ENCODE data around the gene MAD1L1.

Gene MAD1L1

GRCh38 chr7:2052657-2053048 lies 180.1 kb downstream of the MAD1L1 start:
- no peak for DNase-seq (ENCODE audit: extremely low read depth, low read depth)
- TF ChIP-seq, protein P1, sequence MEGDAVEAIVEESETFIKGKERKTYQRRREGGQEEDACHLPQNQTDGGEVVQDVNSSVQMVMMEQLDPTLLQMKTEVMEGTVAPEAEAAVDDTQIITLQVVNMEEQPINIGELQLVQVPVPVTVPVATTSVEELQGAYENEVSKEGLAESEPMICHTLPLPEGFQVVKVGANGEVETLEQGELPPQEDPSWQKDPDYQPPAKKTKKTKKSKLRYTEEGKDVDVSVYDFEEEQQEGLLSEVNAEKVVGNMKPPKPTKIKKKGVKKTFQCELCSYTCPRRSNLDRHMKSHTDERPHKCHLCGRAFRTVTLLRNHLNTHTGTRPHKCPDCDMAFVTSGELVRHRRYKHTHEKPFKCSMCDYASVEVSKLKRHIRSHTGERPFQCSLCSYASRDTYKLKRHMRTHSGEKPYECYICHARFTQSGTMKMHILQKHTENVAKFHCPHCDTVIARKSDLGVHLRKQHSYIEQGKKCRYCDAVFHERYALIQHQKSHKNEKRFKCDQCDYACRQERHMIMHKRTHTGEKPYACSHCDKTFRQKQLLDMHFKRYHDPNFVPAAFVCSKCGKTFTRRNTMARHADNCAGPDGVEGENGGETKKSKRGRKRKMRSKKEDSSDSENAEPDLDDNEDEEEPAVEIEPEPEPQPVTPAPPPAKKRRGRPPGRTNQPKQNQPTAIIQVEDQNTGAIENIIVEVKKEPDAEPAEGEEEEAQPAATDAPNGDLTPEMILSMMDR (IDR thresholded peaks at IDR 0.05; ENCODE audit: low read depth, low read length, missing control alignments) = no peak

GRCh38 chr7:2051707-2052656 lies 180.8 kb downstream of the MAD1L1 start:
- no peak for DNase-seq (ENCODE audit: extremely low read depth, low read depth)
- TF ChIP-seq, protein P1 (IDR thresholded peaks at IDR 0.05; ENCODE audit: low read depth, low read length, missing control alignments) = no peak
- H3K4me3 ChIP-seq (replicated peaks; ENCODE audit: low read depth, low read length) = no peak overlapping the region

More at GRCh38 chr7:2052657-2053048, 180.1 kb downstream of the MAD1L1 start:
- no peak overlapping the region for H3K4me3 ChIP-seq (replicated peaks; ENCODE audit: low read depth, low read length)

GRCh38 chr7:2050511-2050866 lies 182.3 kb downstream of the MAD1L1 start:
- TF ChIP-seq, protein P1 (IDR thresholded peaks at IDR 0.05; ENCODE audit: low read depth, low read length, missing control alignments) = no peak
- no peak for DNase-seq (ENCODE audit: extremely low read depth, low read depth)

DNA sequence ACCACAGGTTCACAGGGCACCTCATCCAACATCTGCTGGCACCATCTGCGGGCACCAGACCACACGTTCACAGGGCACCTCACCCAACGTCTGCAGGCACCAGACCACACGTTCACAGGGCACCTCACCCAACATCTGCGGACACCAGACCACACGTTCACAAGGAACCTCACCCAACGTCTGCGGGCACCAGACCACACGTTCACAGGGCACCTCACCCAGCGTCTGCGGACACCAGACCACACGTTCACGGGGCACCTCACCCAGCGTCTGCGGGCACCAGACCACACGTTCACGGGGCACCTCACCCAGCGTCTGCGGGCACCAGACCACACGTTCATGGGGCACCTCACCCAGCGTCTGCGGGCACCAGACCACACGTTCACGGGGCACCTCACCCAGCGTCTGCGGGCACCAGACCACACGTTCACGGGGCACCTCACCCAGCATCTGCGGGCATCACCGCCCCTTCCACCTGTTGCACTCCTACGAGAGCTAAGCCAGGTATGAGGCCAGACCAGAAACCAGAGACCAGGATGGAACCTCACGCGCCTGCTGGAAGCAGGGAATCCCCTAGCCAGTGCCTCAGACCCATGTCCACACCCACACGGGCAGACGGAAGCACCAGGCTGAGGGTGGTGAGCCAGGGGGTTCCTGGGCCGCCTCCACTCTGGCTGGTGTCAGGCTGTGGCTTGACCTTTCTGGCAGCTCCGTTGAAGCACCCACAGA lies 182.8 kb downstream of the MAD1L1 start:
- H3K4me3 ChIP-seq (replicated peaks; ENCODE audit: low read depth, low read length) = no peak overlapping the region
- TF ChIP-seq, protein P1 (IDR thresholded peaks at IDR 0.05; ENCODE audit: low read depth, low read length, missing control alignments) = no peak
- no peak for DNase-seq (ENCODE audit: extremely low read depth, low read depth)

More at GRCh38 chr7:2050511-2050866, 182.3 kb downstream of the MAD1L1 start:
- no peak overlapping the region for H3K4me3 ChIP-seq (replicated peaks; ENCODE audit: low read depth, low read length)

DNA sequence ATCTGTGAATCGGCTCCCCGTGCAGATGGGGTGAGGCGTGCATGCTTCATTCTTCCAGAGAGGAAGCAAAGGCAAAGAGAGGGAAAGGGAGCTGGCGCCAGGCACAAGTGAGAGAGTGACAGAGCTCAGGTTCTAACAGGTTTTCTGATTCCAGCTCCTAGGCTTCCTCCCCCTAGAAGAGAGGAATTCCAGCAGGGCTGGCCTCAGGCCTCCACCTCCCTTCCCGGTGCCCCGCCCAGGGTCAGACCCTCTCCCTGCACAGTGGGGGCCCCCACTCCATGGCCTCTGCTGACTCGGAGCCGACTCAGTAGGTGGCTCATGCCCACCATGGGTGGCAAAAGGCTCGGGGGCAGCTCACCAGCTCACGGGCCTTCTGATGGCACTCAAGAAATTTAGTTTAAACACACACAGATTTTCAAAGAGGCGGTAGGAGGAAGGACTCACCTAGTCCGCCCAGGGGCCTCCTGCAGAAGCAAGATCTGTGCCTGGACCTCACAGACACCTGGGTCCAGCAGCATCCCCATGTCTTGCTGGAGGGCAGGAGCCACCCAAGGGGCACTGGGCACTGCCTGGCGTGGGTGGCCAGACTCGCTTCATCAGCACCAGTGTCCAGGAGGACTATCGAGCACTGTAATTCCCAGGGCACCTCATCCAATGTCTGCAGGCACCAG lies 183.5 kb downstream of the MAD1L1 start:
- TF ChIP-seq, protein P1 (IDR thresholded peaks at IDR 0.05; ENCODE audit: low read depth, low read length, missing control alignments) = no peak
- no peak overlapping the region for H3K4me3 ChIP-seq (replicated peaks; ENCODE audit: low read depth, low read length)
- no peak for DNase-seq (ENCODE audit: extremely low read depth, low read depth)

- TF ChIP-seq, protein P1 (IDR thresholded peaks at IDR 0.05; ENCODE audit: low read depth, low read length, missing control alignments) = no peak
- DNase-seq (ENCODE audit: extremely low read depth, low read depth) = no peak
- no peak overlapping the region for H3K4me3 ChIP-seq (replicated peaks; ENCODE audit: low read depth, low read length)
These were observed 184.2 kb downstream of the MAD1L1 start for GRCh38 chr7:2048531-2048930.

All from HFF-Myc (cell line).